Breast epithelium (tissue), 4 donors: ENCODE results near the gene UBE2Q1. TPM values are rescaled to one million over a fixed set of nuclear protein-coding genes. Genes with fewer than 3 reads are reported as not detected.

Experiments
- DNase-seq, 2 donors: peaks; one replicate each; pipeline ENCODE4 v3.0.0-alpha.2; 2019; ENCODE audit warnings: low spot score in 2 of 2
- H3K27ac ChIP-seq, 2 donors: fragments of 200-600 bp; sonication (generic) in 1 of 2; one replicate each; pipeline ENCODE4 v1.5.1; 2016 to 2019; ENCODE audit warnings: mild to moderate bottlenecking in 1 of 2
- H3K27me3 ChIP-seq, 2 donors: fragments of 200-600 bp; sonication (generic) in 1 of 2; one replicate each; pipeline versions ENCODE4 v1.5.1 to v1.6.0; 2017 to 2019; ENCODE audit warnings: control low read depth in 1 of 2, mild to moderate bottlenecking in 1 of 2
- H3K36me3 ChIP-seq: fragments of 200-600 bp; one replicate; pipeline ENCODE4 v1.5.1; 2019
- H3K4me1 ChIP-seq, 2 donors: fragments of 200-600 bp; sonication (generic); one replicate each; pipeline ENCODE4 v1.5.1; 2016 to 2019; ENCODE audit warnings: control low read depth in 1 of 2
- H3K4me3 ChIP-seq, 3 donors: fragments of 200-600 bp; sonication (generic); 1 replicate in 2 of 3; 2 replicates in 1 of 3; pipeline ENCODE4 v1.5.1; 2016 to 2019; ENCODE audit warnings: mild to moderate bottlenecking in 3 of 3, moderate library complexity in 2 of 3
- H3K9me3 ChIP-seq, 2 donors: fragments of 200-600 bp; sonication (generic) in 1 of 2; one replicate each; pipeline ENCODE4 v1.5.1; 2016 to 2019; ENCODE audit warnings: control low read depth in 1 of 2
- CTCF ChIP-seq, 3 donors: fragments of 450-650 bp; IDR thresholded peaks; one replicate each; pipeline ENCODE4 v1.5.1; 2016 to 2017; ENCODE audit warnings: antibody characterized with exemption in 3 of 3, mild to moderate bottlenecking in 3 of 3, moderate library complexity in 3 of 3
- POLR2A ChIP-seq: fragments of 450-650 bp; IDR thresholded peaks from one replicate; pipeline ENCODE4 v1.6.1; 2016; ENCODE audit warnings: antibody characterized with exemption, mild to moderate bottlenecking, moderate library complexity
- POLR2AphosphoS5 ChIP-seq, 3 donors: sonication (generic); formaldehyde crosslinking; IDR thresholded peaks; one replicate each; pipeline ENCODE4 v1.6.1; 2017; ENCODE audit warnings: antibody characterized with exemption in 3 of 3
- intact Hi-C: fragments of 100-400 bp; cut with DNase I; formaldehyde crosslinking; loops from one replicate; pipeline ENCODE4 v1.15.1; 2023; ENCODE audit warnings: low total_unique reads
- total RNA-seq, 3 donors: library from RNA; depleted of rRNA; stranded (reverse); fragments of >200 nt; gene quantifications; one replicate each; pipeline ENCODE4 v1.1.0, GENCODE V29; 2016

The UBE2Q1 gene
- 10 to 100 TPM; 27.7 to 33.3 (median 30.2) TPM for total RNA-seq

- no peaks in the 10 kb centered on the region for H3K9me3 ChIP-seq
- peak; percentile 53 to 63 for DNase-seq
- peak within 1 kb of the TSS; percentile 83 to 97 for H3K27ac ChIP-seq
- peaks cover 9% of the 10 kb centered on the region for H3K36me3 ChIP-seq
- no peaks in the 10 kb centered on the region for H3K27me3 ChIP-seq
- intact Hi-C loops, result loop anchor here (10.0 kb wide), 2 partner anchors 377 to 1583 kb away; partner anchors contain the start of genes PMVK and SPRR4
- peak within 1 kb of the TSS; percentile 91 to 94 (median 93) for H3K4me3 ChIP-seq
- TF ChIP-seq CTCF (IDR thresholded peaks at IDR 0.05), result no peak
- no peak for TF ChIP-seq POLR2AphosphoS5 (IDR thresholded peaks at IDR 0.05)
- TF ChIP-seq POLR2A, result no peak
- H3K4me1 ChIP-seq, result peaks cover 9 to 17% of the 10 kb centered on the region in 2 donors
These were observed at the start of gene UBE2Q1 for GRCh38 chr1:154557939-154558719. TSS of gene UBE2Q1 (minus strand) at chr1:154558662. CDS start at chr1:154558553, 109 bp downstream.

- H3K27me3 ChIP-seq, result no peaks in the 10 kb centered on the region
- peak within 1 kb of the TSS; percentile 78 to 96 (median 94) for H3K4me3 ChIP-seq
- DNase-seq, result peak; percentile 89 to 92
- intact Hi-C loops, result no loop called here
- no peaks in the 10 kb centered on the region for H3K9me3 ChIP-seq
- TF ChIP-seq POLR2A (peak; percentile 38), POLR2AphosphoS5 (IDR thresholded peaks at IDR 0.05) (peak; percentile 26 to 88 (median 73)), CTCF (IDR thresholded peaks at IDR 0.05) (no peak)
- H3K4me1 ChIP-seq, result peaks cover 3 to 6% of the 10 kb centered on the region in 2 donors
- no peaks in the 10 kb centered on the region for H3K36me3 ChIP-seq
- H3K27ac ChIP-seq, result peak within 1 kb of the TSS; percentile 95 to 98
These were observed 49.3 kb upstream of the UBE2Q1 start, which contains the start of gene ADAR for GRCh38 chr1:154607609-154608396. TSS of gene ADAR (minus strand) at chr1:154608186. CDS start at chr1:154608006, 180 bp downstream.

- intact Hi-C loops, result no loop called here
- no peaks in the 10 kb centered on the region for H3K9me3 ChIP-seq
- TF ChIP-seq CTCF (IDR thresholded peaks at IDR 0.05), result no peak
- no peak for TF ChIP-seq POLR2A
- no peak for TF ChIP-seq POLR2AphosphoS5 (IDR thresholded peaks at IDR 0.05)
- H3K4me1 ChIP-seq, result peaks cover 3 to 6% of the 10 kb centered on the region in 2 donors
- peak overlapping the region; percentile 95 to 98 for H3K27ac ChIP-seq
- H3K4me3 ChIP-seq, result peak overlapping the region; percentile 78 to 96 (median 94)
- no peaks in the 10 kb centered on the region for H3K27me3 ChIP-seq
- DNase-seq, result no peak
- H3K36me3 ChIP-seq, result no peaks in the 10 kb centered on the region
These were observed 48.7 kb upstream of the UBE2Q1 start for GRCh38 chr1:154607106-154607608.

- no peak overlapping the region for H3K4me3 ChIP-seq
These were observed 47.1 kb upstream of the UBE2Q1 start for GRCh38 chr1:154605534-154605933.

More at GRCh38 chr1:154605534-154605933, 47.1 kb upstream of the UBE2Q1 start:
- H3K36me3 ChIP-seq, result no peaks in the 10 kb centered on the region
- no peak overlapping the region for H3K27ac ChIP-seq
- intact Hi-C loops, result no loop called here
- TF ChIP-seq POLR2A (no peak), CTCF (IDR thresholded peaks at IDR 0.05) (no peak), POLR2AphosphoS5 (IDR thresholded peaks at IDR 0.05) (no peak)
- no peaks in the 10 kb centered on the region for H3K27me3 ChIP-seq
- no peaks in the 10 kb centered on the region for H3K9me3 ChIP-seq
- peaks cover 3 to 6% of the 10 kb centered on the region in 2 donors for H3K4me1 ChIP-seq
- no peak for DNase-seq
